GM23338 (cell line): Measurements from ENCODE around the gene BARHL2. TPM values are rescaled to one million over a fixed set of nuclear protein-coding genes. Genes with fewer than 3 reads are reported as not detected.
A peak's percentile ranks its signal among the peaks of the same experiment; 100 is the strongest.

ENCODE experiments used
- ATAC-seq: fragments of 200-7000 bp; cut with Tn5 transposase; 3 replicates; pipeline ENCODE4 v1.9.1; 2020
- DNase-seq: peaks from one replicate; pipeline ENCODE4 v3.0.0-alpha.2; 2015; ENCODE audit warnings: low spot score
- H2AFZ ChIP-seq: fragments of 200-600 bp; sonication (generic); 2 replicates; pipeline ENCODE4 v1.8.0; 2016; ENCODE audit warnings: antibody characterized with exemption, mild to moderate bottlenecking, moderate library complexity
- H3F3A ChIP-seq: fragments of 200-600 bp; sonication (generic); replicated peaks from 2 replicates; pipeline ENCODE4 v1.8.0; 2017; ENCODE audit warnings: antibody characterized with exemption, mixed run types, low read depth
- H3K27ac ChIP-seq: fragments of 200-600 bp; sonication (generic); 2 replicates; pipeline ENCODE4 v1.6.1; 2016; ENCODE audit warnings: low read depth
- H3K27me3 ChIP-seq: fragments of 200-600 bp; sonication (generic); 2 replicates; pipeline ENCODE4 v1.8.0; 2016; ENCODE audit warnings: mild to moderate bottlenecking, mixed run types, moderate library complexity; ENCODE audit not compliant: insufficient read depth
- H3K36me3 ChIP-seq: fragments of 200-600 bp; sonication (generic); 2 replicates; pipeline ENCODE4 v1.8.0; 2016; ENCODE audit warnings: mild to moderate bottlenecking; ENCODE audit not compliant: insufficient read depth
- H3K4me1 ChIP-seq: fragments of 200-600 bp; sonication (generic); 2 replicates; pipeline ENCODE4 v1.8.0; 2016; ENCODE audit warnings: mild to moderate bottlenecking, moderate library complexity; ENCODE audit not compliant: insufficient read depth
- H3K4me2 ChIP-seq: fragments of 200-600 bp; sonication (generic); 2 replicates; pipeline ENCODE4 v1.7.1; 2017; ENCODE audit warnings: mixed run types
- H3K4me3 ChIP-seq: fragments of 200-600 bp; sonication (generic); 2 replicates; pipeline ENCODE4 v1.6.1; 2016; ENCODE audit warnings: mixed run types
- H3K79me2 ChIP-seq: fragments of 200-600 bp; sonication (generic); replicated peaks from 2 replicates; pipeline ENCODE4 v1.8.0; 2017; ENCODE audit warnings: mild to moderate bottlenecking; ENCODE audit not compliant: insufficient read depth
- H3K9me2 ChIP-seq: fragments of 200-600 bp; sonication (generic); 2 replicates; pipeline ENCODE4 v1.8.0; 2017; ENCODE audit not compliant: insufficient read depth
- H4K20me1 ChIP-seq: fragments of 200-600 bp; sonication (generic); replicated peaks from 2 replicates; pipeline ENCODE4 v1.8.0; 2017; ENCODE audit warnings: mild to moderate bottlenecking; ENCODE audit not compliant: insufficient read depth
- H3K27ac Mint-ChIP-seq: 2 replicates; pipeline ENCODE4 v1.8.0; 2020; ENCODE audit warnings: inconsistent platforms, mild to moderate bottlenecking, moderate library complexity, mixed read lengths
- H3K27me3 Mint-ChIP-seq: 3 replicates; pipeline ENCODE4 v1.8.0; 2022; ENCODE audit warnings: low read depth, mild to moderate bottlenecking, moderate library complexity, mixed read lengths, inconsistent platforms; ENCODE audit not compliant: insufficient read depth, poor library complexity
- H3K36me3 Mint-ChIP-seq: 3 replicates; pipeline ENCODE4 v1.8.0; 2021; ENCODE audit warnings: low read depth, mild to moderate bottlenecking, inconsistent platforms, moderate library complexity, mixed read lengths
- H3K4me1 Mint-ChIP-seq: 3 replicates; pipeline ENCODE4 v1.8.0; 2020; ENCODE audit warnings: mild to moderate bottlenecking, inconsistent platforms, mixed read lengths
- H3K4me3 Mint-ChIP-seq: 3 replicates; pipeline ENCODE4 v1.8.0; 2021; ENCODE audit warnings: moderate library complexity, mild to moderate bottlenecking, inconsistent platforms, mixed read lengths
- H3K9me3 Mint-ChIP-seq: 3 replicates; pipeline ENCODE4 v1.8.0; 2020; ENCODE audit warnings: moderate library complexity, mild to moderate bottlenecking, inconsistent platforms, mixed read lengths
- CREB1 ChIP-seq: fragments of 250-450 bp; sonication (Bioruptor Pico); IDR thresholded peaks from 2 replicates; pipeline ENCODE4 v1.5.0; 2020; ENCODE audit warnings: low read depth, mild to moderate bottlenecking, moderate library complexity
- CTCF ChIP-seq, 2 experiments: fragments of 200-600 bp in 1 of 2; sonication (generic) in 1 of 2; conservative IDR thresholded peaks; 2 replicates each; pipeline versions ENCODE4 v1.5.1 to v1.6.1; 2016 to 2017; ENCODE audit warnings: antibody characterized with exemption in 2 of 2, low read depth in 2 of 2, mild to moderate bottlenecking in 2 of 2, moderate library complexity in 1 of 2
- ETS1 ChIP-seq: IDR thresholded peaks from 2 replicates; pipeline ENCODE4 v1.6.1; 2016; ENCODE audit warnings: antibody characterized with exemption
- EZH2 ChIP-seq: fragments of 200-600 bp; sonication (generic); IDR thresholded peaks from one replicate; pipeline ENCODE4 v1.8.0; 2017; ENCODE audit warnings: antibody characterized with exemption, mild to moderate bottlenecking, low read depth; ENCODE audit not compliant: unreplicated experiment
- EZH2phosphoT487 ChIP-seq: fragments of 200-600 bp; sonication (generic); IDR thresholded peaks from one replicate; pipeline ENCODE4 v1.8.1; 2018; ENCODE audit warnings: antibody characterized with exemption; ENCODE audit not compliant: unreplicated experiment
- JUNB ChIP-seq: IDR thresholded peaks from one replicate; pipeline ENCODE4 v1.6.1; 2016; ENCODE audit warnings: antibody characterized with exemption; ENCODE audit not compliant: unreplicated experiment
- NANOG ChIP-seq: IDR thresholded peaks from 2 replicates; pipeline ENCODE4 v1.6.1; 2016; ENCODE audit warnings: antibody characterized with exemption, borderline replicate concordance
- POLR2AphosphoS5 ChIP-seq: IDR thresholded peaks from 2 replicates; pipeline ENCODE4 v1.6.1; 2016; ENCODE audit warnings: antibody characterized with exemption, low read depth
- REST ChIP-seq: IDR thresholded peaks from one replicate; pipeline ENCODE4 v1.6.1; 2018; ENCODE audit warnings: antibody characterized with exemption; ENCODE audit not compliant: unreplicated experiment
- STAT1 ChIP-seq: IDR thresholded peaks from one replicate; pipeline ENCODE4 v1.6.1; 2016; ENCODE audit warnings: antibody characterized with exemption; ENCODE audit not compliant: unreplicated experiment
- ZNF114 ChIP-seq: fragments of 250-450 bp; sonication (Bioruptor Pico); IDR thresholded peaks from 2 replicates; pipeline ENCODE4 v1.5.0; 2020; ENCODE audit warnings: mild to moderate bottlenecking, moderate library complexity
- ZNF331 ChIP-seq: fragments of 250-450 bp; sonication (Bioruptor Pico); IDR thresholded peaks from 2 replicates; pipeline ENCODE4 v1.5.0; 2020; ENCODE audit warnings: low read depth, mild to moderate bottlenecking, moderate library complexity
- ZNF462 ChIP-seq: fragments of 250-450 bp; sonication (Bioruptor Pico); IDR thresholded peaks from 2 replicates; pipeline ENCODE4 v1.5.0; 2020; ENCODE audit warnings: mild to moderate bottlenecking, moderate library complexity
- polyA plus RNA-seq: library from polyadenylated mRNA; unstranded; fragments of >200 nt; fragmentation: Nextera tagmentation; extraction: Ambion mirVana; gene quantifications from 2 replicates; pipeline ENCODE4 v1.2.1, GENCODE V29; 2016
- total RNA-seq: library from RNA; depleted of rRNA; stranded (reverse); fragments of >200 nt; shearing (Covaris generic); gene quantifications from 2 replicates; pipeline ENCODE4 v1.2.3, GENCODE V29; 2014

The BARHL2 gene
- total and polyA plus RNA-seq, 2 experiments from 2014 or later: not detected

GRCh38 chr1:90712153-90712856 lies 4.8 kb downstream of the BARHL2 start:
- Histone ChIP-seq H3K79me2 (no peaks in the 10 kb centered on the region), H4K20me1 (peaks cover 26% of the 10 kb centered on the region), H3K4me1 (peaks cover 88% of the 10 kb centered on the region), H3K27me3 (peaks cover 100% of the 10 kb centered on the region), H3F3A (peaks cover 41% of the 10 kb centered on the region), H3K4me3 (peak overlapping the region; percentile 26), H3K4me2 (peak overlapping the region; percentile 80), H3K9me2 (no peaks in the 10 kb centered on the region), H3K27ac (no peak overlapping the region), H2AFZ (no peak overlapping the region), H3K36me3 (no peaks in the 10 kb centered on the region)
- Mint-ChIP-seq H3K9me3 (peaks cover 5% of the 10 kb centered on the region; the same call in 2 of the 3 replicates), H3K27ac (no peak overlapping the region), H3K27me3 (peaks cover 100% of the 10 kb centered on the region), H3K4me1 (peaks cover 59% of the 10 kb centered on the region), H3K4me3 (peak overlapping the region; percentile 51; the same call in 2 of the 3 replicates), H3K36me3 (no peaks in the 10 kb centered on the region)
- DNase-seq (peak; percentile 26), ATAC-seq (no peak)
- TF ChIP-seq EZH2phosphoT487 (no peak), ZNF462 (no peak), CREB1 (CRISPR knock-in tag) (no peak), JUNB (no peak), EZH2 (peak; percentile 56), POLR2AphosphoS5 (no peak), ZNF114 (CRISPR knock-in tag) (no peak), ZNF331 (CRISPR knock-in tag) (no peak), ETS1 (no peak), CTCF (conservative IDR thresholded peaks at IDR 0.05; ENCODE audit: low read depth in 2 of 2) (peak in 1 of 2 experiments; percentile 3; a peak in 1 of 4 replicates), STAT1 (no peak), REST (no peak), NANOG (no peak)
